Activated CD4-positive, alpha-beta T cell treated with anti-CD3 and anti-CD28 coated beads, Interleukin-2, amount 10 ng/mL, durations not matched to agents 7 days and 5 days (primary cell): ENCODE data around the gene SYN1. TPM values are rescaled to one million over a fixed set of nuclear protein-coding genes. Genes with fewer than 3 reads are reported as not detected.

ENCODE experiments used
- CTCF ChIA-PET: fragments of 350-600 bp; sonication (Branson Sonifier 250); formaldehyde crosslinking; loops from one replicate; lab custom pipeline; 2021; ENCODE audit warnings: antibody characterized with exemption; lab: Charles Lee
- POLR2A ChIA-PET: fragments of 350-600 bp; sonication (Branson Sonifier 250); formaldehyde crosslinking; loops from one replicate; lab custom pipeline; 2021; ENCODE audit warnings: antibody characterized with exemption; lab: Charles Lee
- DNase-seq: peaks from one replicate; pipeline ENCODE4 v3.0.0-alpha.2; 2020
- H3K27ac Mint-ChIP-seq: one replicate; pipeline ENCODE4 v1.8.0; 2021; ENCODE audit warnings: mild to moderate bottlenecking, moderate library complexity, mixed read lengths
- H3K27me3 Mint-ChIP-seq: one replicate; pipeline ENCODE4 v1.8.0; 2021; ENCODE audit warnings: mixed read lengths
- H3K36me3 Mint-ChIP-seq: one replicate; pipeline ENCODE4 v1.8.0; 2021; ENCODE audit warnings: low read depth, mixed read lengths
- H3K4me1 Mint-ChIP-seq: one replicate; pipeline ENCODE4 v1.8.0; 2021; ENCODE audit warnings: mixed read lengths
- H3K4me3 Mint-ChIP-seq: one replicate; pipeline ENCODE4 v1.8.0; 2021; ENCODE audit warnings: mild to moderate bottlenecking, moderate library complexity, mixed read lengths
- H3K9me3 Mint-ChIP-seq: one replicate; pipeline ENCODE4 v1.8.0; 2021; ENCODE audit warnings: mixed read lengths
- total RNA-seq, 2 experiments: library from RNA; stranded (reverse); gene quantifications; one replicate each; pipeline ENCODE4 v1.2.3, GENCODE V29; 2021

The SYN1 gene
- total RNA-seq, 2 experiments from 2014 or later, result 0.35 TPM

DNA sequence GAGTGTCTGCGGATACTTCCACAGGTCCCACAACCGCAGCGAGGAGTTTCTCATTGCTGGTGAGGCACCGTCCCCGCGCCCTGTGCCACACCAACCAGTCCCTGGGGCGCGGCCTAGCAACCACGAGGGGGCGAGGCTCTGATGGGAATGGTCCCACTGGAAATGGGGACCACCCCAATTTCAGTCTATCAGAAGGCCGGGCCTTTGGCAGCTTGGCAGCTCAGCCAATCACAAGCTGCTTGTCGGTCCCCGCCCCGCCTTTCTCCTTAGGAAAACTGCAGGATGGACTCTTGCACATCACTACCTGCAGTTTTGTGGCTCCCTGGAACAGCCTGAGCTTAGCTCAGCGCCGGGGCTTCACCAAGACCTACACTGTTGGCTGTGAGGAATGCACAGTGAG is 34.4 kb downstream of the SYN1 start:
- H3K4me3 Mint-ChIP-seq, result no peak overlapping the region
- H3K36me3 Mint-ChIP-seq, result peaks cover 7% of the 10 kb centered on the region
- no peaks in the 10 kb centered on the region for H3K9me3 Mint-ChIP-seq
- ChIA-PET POLR2A (no interaction called here), CTCF (interaction anchor here (0.6 kb wide), 1 partner anchor 26 kb away, joined by 4 read pairs; no protein-coding TSS in a partner anchor)
- no peaks in the 10 kb centered on the region for H3K27me3 Mint-ChIP-seq
- H3K4me1 Mint-ChIP-seq, result peaks cover 29% of the 10 kb centered on the region
- H3K27ac Mint-ChIP-seq, result no peak overlapping the region
- DNase-seq, result no peak

DNA sequence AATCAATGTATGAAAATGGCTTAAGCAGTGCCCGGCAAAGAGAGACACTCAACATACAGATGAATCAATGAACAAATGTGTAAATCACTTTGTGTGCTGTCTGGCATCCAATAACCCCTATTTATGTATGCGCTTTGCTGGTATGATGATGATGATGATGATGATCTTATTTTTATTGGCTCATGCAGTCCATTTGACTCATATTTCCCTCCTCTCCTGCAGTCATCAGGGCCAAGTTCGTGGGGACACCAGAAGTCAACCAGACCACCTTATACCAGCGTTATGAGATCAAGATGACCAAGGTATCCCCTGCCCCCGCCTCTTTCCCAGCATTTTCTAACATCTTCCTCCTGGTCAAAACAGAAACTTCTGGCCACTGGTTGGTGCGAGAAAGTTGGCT is 34.9 kb downstream of the SYN1 start:
- DNase-seq, result no peak
- Mint-ChIP-seq H3K27ac (no peak overlapping the region), H3K27me3 (no peaks in the 10 kb centered on the region), H3K36me3 (peaks cover 7% of the 10 kb centered on the region), H3K9me3 (no peaks in the 10 kb centered on the region), H3K4me1 (peaks cover 29% of the 10 kb centered on the region), H3K4me3 (no peak overlapping the region)
- POLR2A ChIA-PET, result no interaction called here
- CTCF ChIA-PET, result no interaction called here

DNA sequence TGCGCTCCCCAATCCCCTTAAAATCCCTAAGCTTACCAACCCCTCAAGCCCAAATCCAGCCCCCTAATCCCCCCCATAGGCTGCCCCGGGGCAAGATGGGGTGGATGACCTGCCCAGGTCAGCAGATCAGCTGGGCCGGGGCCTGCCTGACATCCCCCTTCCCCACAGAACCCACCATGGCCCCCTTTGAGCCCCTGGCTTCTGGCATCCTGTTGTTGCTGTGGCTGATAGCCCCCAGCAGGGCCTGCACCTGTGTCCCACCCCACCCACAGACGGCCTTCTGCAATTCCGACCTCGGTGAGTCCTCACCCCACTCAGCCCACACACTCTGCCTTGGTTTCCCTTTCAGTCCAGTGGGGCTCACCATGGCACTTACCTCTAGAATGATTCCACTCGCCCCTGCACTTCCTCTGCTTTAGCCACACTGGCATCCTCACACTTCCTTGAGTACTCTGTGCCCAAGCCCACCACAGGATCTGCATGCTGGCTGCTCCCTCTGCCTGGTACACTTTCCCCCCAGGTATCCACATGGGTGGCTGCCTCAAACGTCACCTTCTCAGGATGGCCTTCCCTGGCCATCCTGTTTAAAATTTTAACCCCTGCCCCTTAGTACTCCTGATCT is 36.3 kb downstream of the SYN1 start:
- Mint-ChIP-seq H3K27me3 (no peaks in the 10 kb centered on the region), H3K36me3 (peaks cover 7% of the 10 kb centered on the region), H3K27ac (peak overlapping the region; percentile 78), H3K4me3 (peak overlapping the region; percentile 55), H3K9me3 (no peaks in the 10 kb centered on the region), H3K4me1 (peaks cover 36% of the 10 kb centered on the region)
- no peak for DNase-seq
- ChIA-PET POLR2A (no interaction called here), CTCF (interaction anchor here (0.6 kb wide), 2 partner anchors 127 to 271 kb away, joined by 3 read pairs; no protein-coding TSS in a partner anchor)

DNA sequence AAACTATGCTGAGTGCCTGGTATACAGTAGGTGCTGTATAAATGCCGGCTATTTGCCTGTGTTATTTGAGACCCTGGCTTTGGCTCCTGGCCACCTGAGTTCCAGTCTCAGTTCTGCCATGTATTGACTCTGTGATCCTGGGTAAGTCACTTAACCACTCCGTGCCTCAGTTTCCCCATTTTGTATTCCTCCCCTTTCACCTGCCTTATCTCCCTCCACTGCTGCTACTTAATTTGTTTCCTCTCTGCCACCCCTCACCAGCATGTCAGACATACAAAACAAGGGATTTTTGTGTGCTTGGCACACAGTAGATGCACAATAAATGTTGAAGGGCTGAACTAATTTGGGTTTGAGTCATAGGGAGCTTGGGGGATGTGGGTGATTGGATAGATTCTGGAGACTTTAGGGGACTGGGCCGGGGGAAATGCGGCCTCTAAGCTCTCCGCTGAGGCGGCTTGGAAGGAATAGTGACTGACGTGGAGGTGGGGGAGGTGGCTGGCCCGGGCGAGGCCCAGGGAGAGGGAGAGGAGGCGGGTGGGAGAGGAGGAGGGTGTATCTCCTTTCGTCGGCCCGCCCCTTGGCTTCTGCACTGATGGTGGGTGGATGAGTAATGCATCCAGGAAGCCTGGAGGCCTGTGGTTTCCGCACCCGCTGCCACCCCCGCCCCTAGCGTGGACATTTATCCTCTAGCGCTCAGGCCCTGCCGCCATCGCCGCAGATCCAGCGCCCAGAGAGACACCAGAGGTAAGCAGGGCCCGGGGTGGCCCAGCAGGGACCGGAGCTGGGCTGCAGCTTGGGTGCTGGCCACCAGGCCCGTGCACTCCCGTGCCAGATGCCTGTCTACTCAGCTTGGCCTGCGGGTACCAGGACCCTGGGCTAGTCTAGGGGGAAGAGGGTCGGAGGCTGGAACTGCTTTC is 37.7 kb downstream of the SYN1 start, which contains the start of gene TIMP1:
Gene TIMP1 (plus strand): TSS at position 706 of the 917 bp plus-strand sequence. CDS start 980 bp downstream, outside the sequence.
- POLR2A ChIA-PET, result interaction anchor here (0.6 kb wide), 1 partner anchor 26 kb away, joined by 3 read pairs; no protein-coding TSS in a partner anchor
- peak; percentile 82 for DNase-seq
- no peaks in the 10 kb centered on the region for H3K27me3 Mint-ChIP-seq
- H3K4me3 Mint-ChIP-seq, result peak within 1 kb of the TSS; percentile 55
- peaks cover 7% of the 10 kb centered on the region for H3K36me3 Mint-ChIP-seq
- H3K9me3 Mint-ChIP-seq, result no peaks in the 10 kb centered on the region
- peak within 1 kb of the TSS; percentile 78 for H3K27ac Mint-ChIP-seq
- peaks cover 42% of the 10 kb centered on the region for H3K4me1 Mint-ChIP-seq
- CTCF ChIA-PET, result interaction anchor here (0.5 to 0.6 kb wide), 3 partner anchors 112 to 462 kb away, joined by 3 to 6 read pairs (median 3); no protein-coding TSS in a partner anchor

DNA sequence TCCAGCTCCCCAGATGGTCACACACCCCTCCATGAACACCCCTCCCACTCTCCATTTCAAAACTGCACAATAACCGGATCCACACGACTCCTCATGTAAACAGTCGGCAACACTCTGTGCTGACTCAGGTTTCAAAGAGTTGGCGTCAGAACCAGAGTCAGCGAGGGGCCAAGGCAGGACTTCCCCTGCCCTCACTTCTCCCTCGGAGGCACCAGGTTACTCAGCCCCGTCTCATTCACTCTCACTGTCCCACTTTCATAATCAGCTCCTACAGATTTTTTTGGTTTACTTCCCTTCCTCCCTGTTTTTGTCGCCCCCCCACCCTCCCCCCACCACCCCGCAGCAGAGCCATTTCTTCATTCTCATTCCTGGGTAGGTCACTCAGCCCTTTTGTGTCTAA is 40.1 kb downstream of the SYN1 start:
- no peaks in the 10 kb centered on the region for H3K27me3 Mint-ChIP-seq
- POLR2A ChIA-PET, result no interaction called here
- H3K36me3 Mint-ChIP-seq, result peaks cover 7% of the 10 kb centered on the region
- no peak for DNase-seq
- no peaks in the 10 kb centered on the region for H3K9me3 Mint-ChIP-seq
- H3K4me1 Mint-ChIP-seq, result peaks cover 39% of the 10 kb centered on the region
- H3K4me3 Mint-ChIP-seq, result no peak overlapping the region
- CTCF ChIA-PET, result no interaction called here
- no peak overlapping the region for H3K27ac Mint-ChIP-seq

DNA sequence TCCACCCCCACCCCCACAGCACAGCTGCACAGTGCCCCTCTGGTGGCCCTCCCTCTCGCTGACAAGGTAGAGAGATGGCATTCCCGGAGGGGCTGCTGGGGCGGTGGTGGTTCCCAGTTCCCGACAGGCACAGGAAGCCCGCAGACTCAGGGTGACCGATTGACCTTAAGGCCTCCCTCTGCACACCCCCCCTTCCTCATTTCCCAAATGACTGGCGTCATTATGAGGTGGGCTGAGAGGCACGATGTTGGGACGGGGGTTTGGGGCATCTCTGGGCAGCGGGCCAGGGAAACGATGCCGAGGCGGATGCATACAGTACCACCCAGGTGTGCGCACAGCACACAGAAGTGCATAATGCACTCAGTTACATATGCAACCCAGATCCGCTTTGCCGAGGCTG is 41.0 kb downstream of the SYN1 start:
- DNase-seq, result no peak
- ChIA-PET POLR2A (no interaction called here), CTCF (no interaction called here)
- peaks cover 4% of the 10 kb centered on the region for H3K36me3 Mint-ChIP-seq
- H3K27me3 Mint-ChIP-seq, result no peaks in the 10 kb centered on the region
- no peaks in the 10 kb centered on the region for H3K9me3 Mint-ChIP-seq
- no peak overlapping the region for H3K27ac Mint-ChIP-seq
- peaks cover 36% of the 10 kb centered on the region for H3K4me1 Mint-ChIP-seq
- H3K4me3 Mint-ChIP-seq, result no peak overlapping the region

DNA sequence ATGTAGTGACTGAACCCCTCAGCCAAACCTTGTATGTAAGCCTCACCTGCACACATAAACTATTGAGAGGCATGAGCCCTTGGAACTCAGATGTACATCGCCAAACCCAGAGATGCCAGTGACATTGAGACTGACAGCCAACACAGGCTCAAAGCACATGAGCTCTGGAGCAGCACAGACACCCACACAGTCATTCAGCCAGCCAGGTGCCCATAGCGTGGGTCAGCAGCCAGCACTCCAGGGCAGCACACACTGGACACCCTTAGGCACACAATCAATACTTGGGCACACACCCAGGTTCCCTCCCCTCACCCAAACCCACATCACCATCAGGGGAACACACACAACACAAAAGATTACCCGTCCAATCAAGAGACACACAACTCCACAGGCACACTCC is 41.8 kb downstream of the SYN1 start:
- Mint-ChIP-seq H3K4me3 (no peak overlapping the region), H3K9me3 (no peaks in the 10 kb centered on the region), H3K27me3 (no peaks in the 10 kb centered on the region), H3K4me1 (peaks cover 34% of the 10 kb centered on the region), H3K27ac (peak overlapping the region; percentile 38), H3K36me3 (no peaks in the 10 kb centered on the region)
- ChIA-PET POLR2A (no interaction called here), CTCF (no interaction called here)
- no peak for DNase-seq

DNA sequence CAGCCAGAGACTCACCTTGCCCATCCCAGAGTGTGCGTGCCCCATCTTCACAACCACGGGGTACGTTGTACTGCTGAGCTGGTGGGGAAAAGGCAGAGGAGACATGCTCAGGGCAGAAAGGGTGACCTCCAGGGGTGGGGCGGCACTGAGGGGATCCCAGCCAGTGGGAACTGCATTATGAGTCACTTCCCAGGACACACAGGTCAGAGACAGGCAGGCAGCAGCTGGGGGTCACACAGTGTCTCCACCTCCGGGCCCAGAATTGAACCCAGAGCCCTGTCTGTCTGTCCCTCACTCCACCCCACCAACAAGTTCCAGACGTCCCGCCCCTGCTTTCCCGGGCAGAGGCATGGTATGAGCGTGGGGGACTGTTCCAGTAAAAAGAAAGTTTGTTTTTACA is 42.2 kb downstream of the SYN1 start:
- Mint-ChIP-seq H3K27ac (peak overlapping the region; percentile 13), H3K4me3 (no peak overlapping the region), H3K36me3 (peaks cover 2% of the 10 kb centered on the region), H3K4me1 (peaks cover 34% of the 10 kb centered on the region), H3K9me3 (no peaks in the 10 kb centered on the region), H3K27me3 (no peaks in the 10 kb centered on the region)
- ChIA-PET CTCF (no interaction called here), POLR2A (no interaction called here)
- no peak for DNase-seq

DNA sequence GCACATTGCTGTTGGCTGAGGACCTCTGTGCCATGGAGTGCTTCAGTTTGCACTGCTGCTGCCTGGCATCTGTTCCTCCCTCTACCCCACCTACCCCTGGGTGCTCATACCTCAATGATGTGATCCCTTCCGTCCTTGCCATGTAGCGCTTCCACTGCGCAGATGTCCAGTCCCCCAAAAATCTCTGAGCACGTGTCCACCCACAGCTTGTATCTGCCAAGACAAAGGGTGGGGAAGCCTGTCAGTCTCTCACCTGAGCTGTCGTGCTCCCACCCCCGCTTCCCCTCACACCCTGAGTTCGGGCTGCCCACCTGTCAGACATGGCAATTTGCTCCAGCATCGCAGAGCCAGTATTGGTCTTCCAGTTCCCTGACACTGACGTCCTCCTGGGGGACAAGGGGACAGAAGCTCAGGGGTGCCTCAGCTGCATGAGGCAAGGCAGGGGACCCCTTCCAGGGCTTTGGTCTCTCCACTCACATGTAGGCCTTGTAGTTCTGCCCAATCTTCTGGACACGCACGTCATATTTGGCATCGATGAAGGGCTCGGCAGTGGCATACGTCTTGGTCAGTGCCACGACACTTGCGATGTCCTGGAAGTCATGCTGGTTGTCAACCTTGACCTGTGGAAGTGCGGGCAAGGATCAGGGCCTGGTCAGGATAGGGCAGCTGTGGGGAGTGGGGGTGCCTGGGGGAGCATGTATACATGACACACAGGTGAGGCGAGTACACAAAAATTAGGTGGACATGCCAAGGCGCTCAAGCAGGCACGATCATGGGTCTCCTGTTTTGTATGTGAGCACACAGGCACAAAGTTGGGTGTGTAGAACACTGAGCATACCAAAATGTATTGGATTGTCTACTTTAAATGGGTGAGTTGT is 43.4 kb downstream of the SYN1 start:
- Mint-ChIP-seq H3K9me3 (no peaks in the 10 kb centered on the region), H3K4me3 (no peak overlapping the region)

DNA sequence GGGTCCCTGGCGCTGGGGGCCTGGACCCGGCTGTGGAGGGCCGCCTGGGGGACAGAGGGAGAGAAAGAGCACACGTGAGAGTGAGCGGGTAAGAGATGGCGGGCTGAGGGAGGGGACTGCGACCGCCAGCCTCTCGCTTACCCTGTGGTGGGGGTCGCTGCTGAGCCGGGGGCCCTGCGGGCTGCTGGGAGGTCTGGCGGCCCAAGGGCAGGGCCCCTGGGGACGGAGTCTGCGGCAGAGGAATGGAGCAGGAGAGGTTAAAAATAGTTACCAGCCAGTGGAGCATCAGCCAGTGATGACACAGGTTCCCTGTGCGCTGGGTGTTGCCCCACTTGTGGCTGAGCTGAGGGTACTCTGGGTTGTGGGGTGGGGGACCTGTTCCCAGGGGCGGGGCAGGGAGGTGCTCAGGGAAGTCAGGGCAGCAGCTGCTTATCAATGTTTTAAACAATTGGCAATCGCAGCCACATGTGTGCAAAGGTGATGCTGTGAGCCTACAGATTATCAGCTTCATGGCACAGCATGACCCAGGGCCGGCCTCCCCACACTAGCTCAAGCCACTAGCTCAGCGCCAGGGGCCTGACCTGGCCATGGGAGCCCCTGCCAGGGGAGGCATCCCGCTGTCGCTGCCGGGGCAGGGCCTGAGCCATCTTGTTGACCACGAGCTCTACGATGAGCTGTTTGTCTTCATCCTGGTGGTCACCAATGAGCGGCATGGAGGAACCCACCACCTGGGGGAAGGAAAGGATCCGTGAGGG is 44.9 kb downstream of the SYN1 start:
- Mint-ChIP-seq H3K9me3 (no peaks in the 10 kb centered on the region), H3K4me3 (no peak overlapping the region), H3K36me3 (peaks cover 24% of the 10 kb centered on the region), H3K27ac (peak overlapping the region; percentile 31), H3K4me1 (peaks cover 29% of the 10 kb centered on the region), H3K27me3 (no peaks in the 10 kb centered on the region)
- POLR2A ChIA-PET, result no interaction called here
- CTCF ChIA-PET, result no interaction called here
- DNase-seq, result no peak

More for the DNA sequence above, 43.4 kb downstream of the SYN1 start:
- H3K27ac Mint-ChIP-seq, result no peak overlapping the region
- H3K36me3 Mint-ChIP-seq, result peaks cover 12% of the 10 kb centered on the region
- H3K27me3 Mint-ChIP-seq, result no peaks in the 10 kb centered on the region
- no peak for DNase-seq
- CTCF ChIA-PET, result interaction anchor here (0.6 kb wide), 1 partner anchor 718 kb away, joined by 3 read pairs; no protein-coding TSS in a partner anchor
- POLR2A ChIA-PET, result no interaction called here
- peaks cover 30% of the 10 kb centered on the region for H3K4me1 Mint-ChIP-seq

DNA sequence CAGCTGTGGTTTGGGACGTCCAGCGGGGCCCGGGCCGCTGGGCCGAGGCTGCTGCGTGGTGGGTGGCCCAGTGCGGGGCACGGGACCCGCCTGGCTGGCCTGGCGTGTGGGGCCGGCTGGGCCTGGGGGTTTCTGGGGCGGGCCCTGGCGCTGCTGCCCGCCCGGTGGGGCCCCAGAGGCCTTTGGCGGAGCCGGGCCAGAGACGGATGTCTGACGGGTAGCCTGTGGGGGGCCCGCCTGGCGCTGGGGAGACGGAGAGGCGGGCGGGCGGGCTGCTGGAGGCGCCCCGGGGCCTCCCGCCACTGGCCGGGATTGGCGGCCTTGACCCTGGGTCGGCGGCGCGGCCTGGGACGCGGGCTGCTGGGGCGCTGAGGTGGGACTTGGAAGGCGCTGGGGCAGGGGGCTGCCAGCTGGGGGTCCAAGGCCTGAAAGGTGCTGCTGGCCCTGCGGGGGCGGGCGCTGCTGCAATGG is 45.5 kb downstream of the SYN1 start:
- POLR2A ChIA-PET, result no interaction called here

More for the DNA sequence above, 45.5 kb downstream of the SYN1 start:
- peaks cover 30% of the 10 kb centered on the region for H3K36me3 Mint-ChIP-seq
- CTCF ChIA-PET, result no interaction called here
- H3K4me3 Mint-ChIP-seq, result no peak overlapping the region
- H3K27me3 Mint-ChIP-seq, result no peaks in the 10 kb centered on the region
- H3K4me1 Mint-ChIP-seq, result peaks cover 24% of the 10 kb centered on the region
- DNase-seq, result no peak
- H3K9me3 Mint-ChIP-seq, result no peaks in the 10 kb centered on the region
- H3K27ac Mint-ChIP-seq, result no peak overlapping the region
